CD4-positive, CD25-positive, alpha-beta regulatory T cell (primary cell): Measurements from ENCODE around the gene HP. TPM values are rescaled to one million over a fixed set of nuclear protein-coding genes. Genes with fewer than 3 reads are reported as not detected.

Experiments used
- ATAC-seq, 2 donors: fragments of 150-1000 bp; cut with Tn5 transposase; one replicate each; pipeline ENCODE4 v1.10.0; 2021; ENCODE audit warnings: low read depth in 2 of 2, moderate number of reproducible peaks in 2 of 2, moderate library complexity in 1 of 2
- DNase-seq, 3 donors: peaks; one replicate each; pipeline versions ENCODE4 v3.0.0 to v3.0.0-alpha.2; 2012 to 2022; ENCODE audit warnings: mixed read lengths in 1 of 3
- H3K27ac ChIP-seq: one replicate; pipeline ENCODE4 v1.7.0; 2013; ENCODE audit warnings: mild to moderate bottlenecking, low read length; ENCODE audit not compliant: insufficient read depth, poor library complexity, severe bottlenecking
- H3K27me3 ChIP-seq: one replicate; pipeline ENCODE4 v1.7.0; 2013; ENCODE audit warnings: low read length; ENCODE audit not compliant: control insufficient read depth, insufficient read depth
- H3K36me3 ChIP-seq: one replicate; pipeline ENCODE4 v1.7.0; 2013; ENCODE audit warnings: mild to moderate bottlenecking, low read length, moderate library complexity; ENCODE audit not compliant: control insufficient read depth, insufficient read depth
- H3K4me1 ChIP-seq: 2 replicates; pipeline ENCODE4 v1.7.0; 2013; ENCODE audit warnings: mild to moderate bottlenecking, low read length; ENCODE audit not compliant: insufficient read depth, control insufficient read depth, poor library complexity, severe bottlenecking
- H3K4me3 ChIP-seq: one replicate; pipeline ENCODE4 v1.7.0; 2013; ENCODE audit warnings: low read depth, mild to moderate bottlenecking, low read length, moderate library complexity
- H3K9me3 ChIP-seq, 2 experiments: 1 replicate in 1 of 2; 2 replicates in 1 of 2; pipeline ENCODE4 v1.7.0; 2013; ENCODE audit warnings: low read length in 2 of 2, mild to moderate bottlenecking in 1 of 2, moderate library complexity in 1 of 2; ENCODE audit not compliant: control insufficient read depth in 2 of 2
- H3K27ac Mint-ChIP-seq, 3 donors: one replicate each; pipeline ENCODE4 v1.8.0; 2020 to 2022; ENCODE audit warnings: mild to moderate bottlenecking in 3 of 3, mixed read lengths in 3 of 3, moderate library complexity in 2 of 3
- H3K27me3 Mint-ChIP-seq: one replicate; pipeline ENCODE4 v1.8.0; 2022; ENCODE audit warnings: mild to moderate bottlenecking, mixed read lengths
- H3K36me3 Mint-ChIP-seq: one replicate; pipeline ENCODE4 v1.8.0; 2020; ENCODE audit warnings: mixed read lengths
- H3K4me1 Mint-ChIP-seq, 4 donors: one replicate each; pipeline ENCODE4 v1.8.0; 2020 to 2022; ENCODE audit warnings: mixed read lengths in 4 of 4, mild to moderate bottlenecking in 1 of 4
- H3K4me3 Mint-ChIP-seq, 4 donors: one replicate each; pipeline ENCODE4 v1.8.0; 2020 to 2022; ENCODE audit warnings: mild to moderate bottlenecking in 4 of 4, mixed read lengths in 4 of 4, moderate library complexity in 3 of 4
- H3K9me3 Mint-ChIP-seq, 7 donors: one replicate each; pipeline ENCODE4 v1.8.0; 2020 to 2022; ENCODE audit warnings: mixed read lengths in 7 of 7, mild to moderate bottlenecking in 3 of 7, moderate library complexity in 2 of 7
- polyA plus RNA-seq, 4 donors: library from polyadenylated mRNA; unstranded; fragments of 300-500 nt; fragmentation: Illumina TruSeq; gene quantifications; one replicate each; pipeline ENCODE4 v1.2.3, GENCODE V29; 2021
- total RNA-seq: library from RNA; stranded (reverse); gene quantifications from one replicate; pipeline ENCODE4 v1.2.3, GENCODE V29; 2022

The HP gene
- total and polyA plus RNA-seq, 5 donors from 2014 or later, result not detected

- H3K4me1 ChIP-seq, result no peaks in the 10 kb centered on the region
- ATAC-seq, result no peak
- Mint-ChIP-seq H3K9me3 (no peaks in the 10 kb centered on the region), H3K36me3 (peaks cover 73% of the 10 kb centered on the region), H3K4me3 (no peak overlapping the region), H3K4me1 (no peaks in the 10 kb centered on the region), H3K27me3 (no peaks in the 10 kb centered on the region), H3K27ac (no peak overlapping the region)
- H3K9me3 ChIP-seq, result no peaks in the 10 kb centered on the region
- no peaks in the 10 kb centered on the region for H3K27me3 ChIP-seq
- H3K36me3 ChIP-seq, result peaks cover 99% of the 10 kb centered on the region
- no peak for DNase-seq
- H3K4me3 ChIP-seq, result no peak overlapping the region
- no peak overlapping the region for H3K27ac ChIP-seq
Observed at GRCh38 chr16:72105978-72106377, 51.7 kb downstream of the HP start.

- no peaks in the 10 kb centered on the region for H3K4me1 Mint-ChIP-seq
Observed at GRCh38 chr16:72107371-72107770, 53.1 kb downstream of the HP start.

DNA sequence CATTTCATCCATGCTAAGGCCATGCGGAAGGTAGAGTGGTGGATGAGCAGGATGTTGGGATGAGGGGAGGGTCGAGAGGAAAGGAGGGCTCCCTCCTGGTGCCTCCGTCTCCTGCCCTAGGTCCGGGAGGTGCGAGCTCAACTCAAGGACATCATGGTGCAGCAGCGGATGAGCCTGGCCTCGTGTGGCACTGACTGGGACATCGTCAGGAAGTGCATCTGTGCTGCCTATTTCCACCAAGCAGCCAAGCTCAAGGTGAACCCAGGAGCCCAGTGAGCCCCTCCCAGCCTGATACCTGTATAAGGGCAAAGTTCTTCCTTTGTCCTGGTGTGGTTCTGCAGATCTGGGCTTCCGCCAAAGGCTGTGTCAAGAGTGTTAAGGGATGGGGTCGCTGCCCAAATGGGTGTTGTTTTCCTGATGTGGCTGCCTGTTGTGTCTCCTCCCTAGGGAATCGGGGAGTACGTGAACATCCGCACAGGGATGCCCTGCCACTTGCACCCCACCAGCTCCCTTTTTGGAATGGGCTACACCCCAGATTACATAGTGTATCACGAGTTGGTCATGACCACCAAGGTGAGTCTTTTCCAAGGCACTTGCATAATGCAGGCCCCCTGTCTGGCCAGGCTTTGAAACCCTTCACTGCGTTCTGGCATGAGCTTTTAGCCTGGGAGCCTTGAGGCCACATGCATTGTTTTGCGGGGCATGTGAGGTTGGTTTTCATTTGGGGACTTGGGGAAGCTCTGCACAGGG, 54.2 kb downstream of the HP start:
- Mint-ChIP-seq H3K36me3 (peaks cover 52% of the 10 kb centered on the region), H3K9me3 (no peaks in the 10 kb centered on the region), H3K4me1 (no peaks in the 10 kb centered on the region), H3K27ac (no peak overlapping the region), H3K27me3 (no peaks in the 10 kb centered on the region), H3K4me3 (no peak overlapping the region)
- H3K27me3 ChIP-seq, result no peaks in the 10 kb centered on the region
- DNase-seq (no peak), ATAC-seq (no peak)
- peaks cover 95% of the 10 kb centered on the region for H3K36me3 ChIP-seq
- H3K4me1 ChIP-seq, result no peaks in the 10 kb centered on the region
- H3K9me3 ChIP-seq, result no peaks in the 10 kb centered on the region
- H3K4me3 ChIP-seq, result no peak overlapping the region
- H3K27ac ChIP-seq, result no peak overlapping the region

More at GRCh38 chr16:72107371-72107770, 53.1 kb downstream of the HP start:
- Mint-ChIP-seq H3K27ac (no peak overlapping the region), H3K9me3 (no peaks in the 10 kb centered on the region), H3K4me3 (no peak overlapping the region), H3K27me3 (no peaks in the 10 kb centered on the region), H3K36me3 (peaks cover 61% of the 10 kb centered on the region)
- no peaks in the 10 kb centered on the region for H3K27me3 ChIP-seq
- H3K36me3 ChIP-seq, result peaks cover 97% of the 10 kb centered on the region
- no peak for DNase-seq
- H3K4me3 ChIP-seq, result no peak overlapping the region
- no peaks in the 10 kb centered on the region for H3K9me3 ChIP-seq
- no peaks in the 10 kb centered on the region for H3K4me1 ChIP-seq
- no peak for ATAC-seq
- no peak overlapping the region for H3K27ac ChIP-seq

DNA sequence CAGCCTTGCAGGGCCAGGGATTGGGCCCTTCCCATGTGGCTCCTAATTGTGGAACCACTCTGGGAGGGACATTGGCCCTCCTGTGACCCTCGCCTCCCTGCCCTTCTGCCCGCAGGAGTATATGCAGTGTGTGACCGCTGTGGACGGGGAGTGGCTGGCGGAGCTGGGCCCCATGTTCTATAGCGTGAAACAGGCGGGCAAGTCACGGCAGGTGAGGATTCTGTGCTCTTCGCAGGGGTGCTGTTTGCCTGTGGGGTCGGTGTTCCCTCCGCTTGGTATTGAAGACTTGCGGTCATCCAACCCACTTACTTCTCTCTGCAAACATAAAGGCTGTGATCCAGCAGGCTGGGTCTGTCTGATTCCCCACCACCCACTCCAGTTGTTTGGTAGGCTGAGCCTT, 55.0 kb downstream of the HP start:
- H3K9me3 Mint-ChIP-seq, result peaks cover 0 to 2% (median 0%) of the 10 kb centered on the region in 7 donors
- peaks cover 87% of the 10 kb centered on the region for H3K36me3 ChIP-seq
- no peak overlapping the region for H3K4me3 ChIP-seq
- peaks cover 54% of the 10 kb centered on the region for H3K36me3 Mint-ChIP-seq
- no peaks in the 10 kb centered on the region for H3K4me1 ChIP-seq
- no peaks in the 10 kb centered on the region for H3K4me1 Mint-ChIP-seq
- H3K27ac Mint-ChIP-seq, result no peak overlapping the region
- H3K27ac ChIP-seq, result no peak overlapping the region
- no peak overlapping the region for H3K4me3 Mint-ChIP-seq
- no peaks in the 10 kb centered on the region for H3K27me3 ChIP-seq
- no peak for ATAC-seq
- no peak for DNase-seq
- no peaks in the 10 kb centered on the region for H3K9me3 ChIP-seq
- H3K27me3 Mint-ChIP-seq, result no peaks in the 10 kb centered on the region

DNA sequence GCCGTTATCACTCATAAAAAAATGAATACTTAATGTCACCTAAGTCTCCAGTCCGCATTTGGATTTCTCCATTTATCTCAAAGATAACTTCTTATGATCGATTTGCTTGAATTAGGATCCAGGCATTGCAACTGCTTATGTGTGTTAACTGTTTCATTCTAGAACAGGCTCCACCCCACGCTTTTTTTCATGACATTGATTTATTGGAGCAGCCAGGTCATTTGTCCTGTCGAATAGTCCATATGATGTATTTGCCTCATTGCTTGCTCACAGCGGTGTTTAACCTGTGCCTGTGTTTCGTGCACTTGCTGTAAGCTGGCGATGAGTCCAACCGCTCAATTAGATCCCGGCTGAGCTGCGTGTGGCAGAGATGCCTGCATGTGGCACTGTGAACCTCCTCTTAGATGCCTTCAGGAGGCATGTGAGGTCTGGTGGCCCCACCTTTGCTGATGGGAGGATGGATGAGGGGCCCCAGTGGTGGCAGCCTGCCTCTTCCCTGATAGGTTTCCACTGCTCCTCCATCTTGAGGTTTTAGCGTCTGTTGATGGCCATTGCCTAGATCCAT, 55.7 kb downstream of the HP start:
- Mint-ChIP-seq H3K4me3 (no peak overlapping the region), H3K36me3 (peaks cover 54% of the 10 kb centered on the region), H3K27ac (no peak overlapping the region), H3K4me1 (no peaks in the 10 kb centered on the region), H3K9me3 (peaks cover 0 to 2% (median 0%) of the 10 kb centered on the region in 7 donors), H3K27me3 (no peaks in the 10 kb centered on the region)
- peaks cover 80% of the 10 kb centered on the region for H3K36me3 ChIP-seq
- H3K4me3 ChIP-seq, result no peak overlapping the region
- H3K27ac ChIP-seq, result no peak overlapping the region
- H3K27me3 ChIP-seq, result no peaks in the 10 kb centered on the region
- H3K9me3 ChIP-seq, result no peaks in the 10 kb centered on the region
- no peaks in the 10 kb centered on the region for H3K4me1 ChIP-seq
- ATAC-seq (no peak), DNase-seq (no peak)

Other genes with a start within 250 kb of the HP start
- 190 TPM for gene AP1G1, start 245.7 kb upstream of the HP start, total RNA-seq
- gene AP1G1, start 245.7 kb upstream of the HP start, polyA plus RNA-seq, result 10 to 100 TPM; 11.7 to 13.9 (median 12.8) TPM
- gene ATXN1L, start 208.5 kb upstream of the HP start, total RNA-seq, result 46.8 TPM
- gene ATXN1L, start 208.5 kb upstream of the HP start, polyA plus RNA-seq, result 10 to 100 TPM in 2 of 4 donors, 1 to 10 TPM in 2; 7.7 to 14.0 (median 10.3) TPM
- 21.6 TPM for gene ZNF821, start 170.3 kb upstream of the HP start, total RNA-seq
- 10 to 100 TPM; 13.3 to 15.5 (median 15.2) TPM for gene ZNF821, start 170.3 kb upstream of the HP start, polyA plus RNA-seq
- 346 TPM for gene IST1, start 159.0 kb upstream of the HP start, total RNA-seq
- 100 to 1,000 TPM; 151 to 252 (median 190) TPM for gene IST1, start 159.0 kb upstream of the HP start, polyA plus RNA-seq
- not detected for gene PKD1L3, start 54.1 kb upstream of the HP start, total RNA-seq
- not detected for gene PKD1L3, start 54.1 kb upstream of the HP start, polyA plus RNA-seq
- 7.3 TPM for gene DHODH, start 45.8 kb upstream of the HP start, total RNA-seq
- 10 to 100 TPM in 1 of 4 donors, 1 to 10 TPM in 3; 4.9 to 10.1 (median 6.0) TPM for gene DHODH, start 45.8 kb upstream of the HP start, polyA plus RNA-seq
- not detected for gene HPR, start 8.7 kb downstream of the HP start, total RNA-seq
- under 1 TPM in 1 of 4 donors, not detected in 3; 0.67 TPM for gene HPR, start 8.7 kb downstream of the HP start, polyA plus RNA-seq
- gene TXNL4B, start 39.1 kb downstream of the HP start, total RNA-seq, result 12.8 TPM
- gene TXNL4B, start 39.1 kb downstream of the HP start, polyA plus RNA-seq, result 10 to 100 TPM; 14.5 to 18.5 (median 17.0) TPM
- gene DHX38, start 39.3 kb downstream of the HP start, total RNA-seq, result 113 TPM
- 10 to 100 TPM; 19.9 to 27.7 (median 23.7) TPM for gene DHX38, start 39.3 kb downstream of the HP start, polyA plus RNA-seq
- gene PMFBP1, start 117.7 kb downstream of the HP start, total RNA-seq, result 2.0 TPM
- gene PMFBP1, start 117.7 kb downstream of the HP start, polyA plus RNA-seq, result not detected